Tibial nerve (tissue), 4 donors: ENCODE data around the gene PRRC2B. TPM values are rescaled to one million over a fixed set of nuclear protein-coding genes. Genes with fewer than 3 reads are reported as not detected.
"Not testable (repeated sequence)": the region's sequence is repeated elsewhere in the genome, so short reads cannot be mapped to it uniquely, and the experiment has no call there.

Experiments used
- DNase-seq, 2 donors: peaks; one replicate each; pipeline ENCODE4 v3.0.0-alpha.2; 2019; ENCODE audit warnings: low spot score in 2 of 2
- H3K27ac ChIP-seq, 4 donors: fragments of 200-600 bp; sonication (generic) in 3 of 4; one replicate each; pipeline ENCODE4 v1.5.1; 2017 to 2019; ENCODE audit warnings: mild to moderate bottlenecking in 1 of 4
- H3K27me3 ChIP-seq, 2 donors: fragments of 200-600 bp; sonication (generic) in 1 of 2; one replicate each; pipeline versions ENCODE4 v1.5.1 to v1.6.0; 2017 to 2019
- H3K36me3 ChIP-seq, 3 donors: fragments of 200-600 bp; sonication (generic); one replicate each; pipeline ENCODE4 v1.5.1; 2018 to 2019
- H3K4me1 ChIP-seq, 4 donors: fragments of 200-600 bp; sonication (generic) in 3 of 4; one replicate each; pipeline ENCODE4 v1.5.1; 2017 to 2019
- H3K4me3 ChIP-seq, 4 donors: fragments of 200-600 bp; sonication (generic) in 3 of 4; one replicate each; pipeline ENCODE4 v1.5.1; 2017 to 2019; ENCODE audit warnings: mild to moderate bottlenecking in 1 of 4, moderate library complexity in 1 of 4
- H3K9me3 ChIP-seq, 4 donors: fragments of 200-600 bp; sonication (generic) in 3 of 4; one replicate each; pipeline ENCODE4 v1.5.1; 2017 to 2019
- CTCF ChIP-seq, 5 experiments: fragments of 200-600 bp in 3 of 5; fragments of 450-650 bp in 2 of 5; sonication (generic) in 3 of 5; IDR thresholded peaks; one replicate each; pipeline ENCODE4 v1.5.1; 2016 to 2019; ENCODE audit warnings: antibody characterized with exemption in 5 of 5, mild to moderate bottlenecking in 3 of 5, moderate library complexity in 2 of 5
- EP300 ChIP-seq, 2 donors: sonication (generic); formaldehyde crosslinking; IDR thresholded peaks; one replicate each; pipeline ENCODE4 v1.6.1; 2017; ENCODE audit warnings: antibody characterized with exemption in 2 of 2, mild to moderate bottlenecking in 1 of 2
- POLR2A ChIP-seq, 2 donors: fragments of 450-650 bp; IDR thresholded peaks; one replicate each; pipeline ENCODE4 v1.6.1; 2017; ENCODE audit warnings: antibody characterized with exemption in 2 of 2, mild to moderate bottlenecking in 2 of 2, moderate library complexity in 2 of 2
- WGBS, 2 donors: methylation state at CpG; one replicate each; pipeline ENCODE4 v1.1.5; 2018; 5-methylcytosine and 5-hydroxymethylcytosine counted together
- total RNA-seq, 4 donors: library from RNA; depleted of rRNA; stranded (reverse); fragments of >200 nt; gene quantifications; one replicate each; pipeline ENCODE4 v1.1.0, GENCODE V29; 2016

The PRRC2B gene
- total RNA-seq, 4 donors from 2014 or later, result 94.8 to 236 (median 174) TPM

GRCh38 chr9:131348631-131349521 is 45.0 kb upstream of the PRRC2B start:
- TF ChIP-seq CTCF (IDR thresholded peaks at IDR 0.05), result no peak
- TF ChIP-seq POLR2A (IDR thresholded peaks at IDR 0.05), result no peak
- TF ChIP-seq EP300 (IDR thresholded peaks at IDR 0.05), result no peak

GRCh38 chr9:131349522-131349880 is 44.4 kb upstream of the PRRC2B start:
- 58 to 81% methylated on average over 4 of the region's 5 CpGs for WGBS, 2 donors
- Histone ChIP-seq H3K27me3 (no peaks in the 10 kb centered on the region), H3K4me1 (peaks cover 0 to 11% (median 0%) of the 10 kb centered on the region in 4 donors), H3K36me3 (no peaks in the 10 kb centered on the region), H3K4me3 (no peak overlapping the region), H3K9me3 (peaks cover 0 to 4% (median 0%) of the 10 kb centered on the region in 4 donors), H3K27ac (no peak overlapping the region)
- no peak for DNase-seq
- TF ChIP-seq EP300 (IDR thresholded peaks at IDR 0.05), result no peak
- no peak for TF ChIP-seq CTCF (IDR thresholded peaks at IDR 0.05)
- TF ChIP-seq POLR2A (IDR thresholded peaks at IDR 0.05), result no peak

More at GRCh38 chr9:131348631-131349521, 45.0 kb upstream of the PRRC2B start:
- H3K27ac ChIP-seq, result no peak overlapping the region
- no peaks in the 10 kb centered on the region for H3K36me3 ChIP-seq
- H3K4me3 ChIP-seq, result no peak overlapping the region
- H3K27me3 ChIP-seq, result no peaks in the 10 kb centered on the region
- peaks cover 0 to 4% (median 0%) of the 10 kb centered on the region in 4 donors for H3K9me3 ChIP-seq
- H3K4me1 ChIP-seq, result peaks cover 0 to 11% (median 0%) of the 10 kb centered on the region in 4 donors
- DNase-seq, result no peak
- 70 to 75% methylated on average over 10 of the region's 10 CpGs for WGBS, 2 donors

- peak overlapping the region in 1 of 4 donors; percentile 36 for H3K27ac ChIP-seq
- peak overlapping the region in 1 of 4 donors; percentile 39 for H3K4me3 ChIP-seq
- peaks cover 0 to 1% (median 0%) of the 10 kb centered on the region in 4 donors for H3K9me3 ChIP-seq
- no peaks in the 10 kb centered on the region for H3K36me3 ChIP-seq
- peak; percentile 81 to 94 for DNase-seq
- TF ChIP-seq EP300 (IDR thresholded peaks at IDR 0.05), result peak in 1 of 2 donors; percentile 43
- no peak for TF ChIP-seq POLR2A (IDR thresholded peaks at IDR 0.05)
- TF ChIP-seq CTCF (IDR thresholded peaks at IDR 0.05), result peak; percentile 79 to 93 (median 83)
- H3K27me3 ChIP-seq, result no peaks in the 10 kb centered on the region
- WGBS, 2 donors, result 9 to 13% methylated on average over 16 to 26 of the region's 27 CpGs
- H3K4me1 ChIP-seq, result peaks cover 0 to 11% (median 0%) of the 10 kb centered on the region in 4 donors
Observed at GRCh38 chr9:131349881-131350563, 43.9 kb upstream of the PRRC2B start.

GRCh38 chr9:131356479-131356878 is 37.4 kb upstream of the PRRC2B start:
- H3K27me3 ChIP-seq, H3K9me3 ChIP-seq, H3K27ac ChIP-seq, H3K4me1 ChIP-seq, H3K36me3 ChIP-seq, H3K4me3 ChIP-seq: not testable (repeated sequence)
- 22 to 31% methylated on average over 6 of the region's 6 CpGs for WGBS, 2 donors
- TF ChIP-seq EP300 (IDR thresholded peaks at IDR 0.05), result peak in 1 of 2 donors; percentile 59
- DNase-seq, result peak in 1 of 2 donors; percentile 23

GRCh38 chr9:131358556-131358955 is 35.3 kb upstream of the PRRC2B start:
- Histone ChIP-seq H3K36me3 (no peaks in the 10 kb centered on the region), H3K4me1 (peaks cover 0 to 11% (median 0%) of the 10 kb centered on the region in 4 donors), H3K9me3 (no peaks in the 10 kb centered on the region), H3K4me3 (no peak overlapping the region), H3K27me3 (no peaks in the 10 kb centered on the region), H3K27ac (no peak overlapping the region)
- WGBS, 2 donors, result 84 to 85% methylated on average over 10 of the region's 10 CpGs
- DNase-seq, result no peak
- no peak for TF ChIP-seq POLR2A (IDR thresholded peaks at IDR 0.05)
- no peak for TF ChIP-seq CTCF (IDR thresholded peaks at IDR 0.05)
- no peak for TF ChIP-seq EP300 (IDR thresholded peaks at IDR 0.05)
